Osteocyte (in vitro differentiated cells): ENCODE data around the gene DEFB118. TPM values are rescaled to one million over a fixed set of nuclear protein-coding genes. Genes with fewer than 3 reads are reported as not detected.

Experiments
- DNase-seq: peaks from one replicate; pipeline ENCODE4 v3.0.0; 2021; ENCODE audit warnings: mixed read lengths; ENCODE audit not compliant: unreplicated experiment; ENCODE audit errors: extremely low spot score
- H3K27ac Mint-ChIP-seq: one replicate; pipeline ENCODE4 v1.8.0; 2021; ENCODE audit warnings: mild to moderate bottlenecking, mixed read lengths; ENCODE audit not compliant: unreplicated experiment
- H3K27me3 Mint-ChIP-seq: one replicate; pipeline ENCODE4 v1.8.0; 2021; ENCODE audit warnings: mixed read lengths; ENCODE audit not compliant: unreplicated experiment
- H3K36me3 Mint-ChIP-seq: one replicate; pipeline ENCODE4 v1.8.0; 2021; ENCODE audit warnings: mixed read lengths; ENCODE audit not compliant: unreplicated experiment
- H3K4me1 Mint-ChIP-seq: one replicate; pipeline ENCODE4 v1.8.0; 2021; ENCODE audit warnings: mixed read lengths; ENCODE audit not compliant: unreplicated experiment
- H3K4me3 Mint-ChIP-seq: one replicate; pipeline ENCODE4 v1.8.0; 2021; ENCODE audit warnings: mild to moderate bottlenecking, moderate library complexity, mixed read lengths; ENCODE audit not compliant: unreplicated experiment
- H3K9me3 Mint-ChIP-seq: one replicate; pipeline ENCODE4 v1.8.0; 2021; ENCODE audit warnings: mixed read lengths; ENCODE audit not compliant: unreplicated experiment
- CTCF ChIP-seq: fragments of 200-600 bp; sonication (generic); IDR thresholded peaks from 2 replicates; pipeline ENCODE4 v1.5.0; 2021; ENCODE audit warnings: antibody characterized with exemption, mild to moderate bottlenecking, moderate library complexity
- total RNA-seq: library from RNA; stranded (reverse); gene quantifications from 2 replicates; pipeline ENCODE4 v1.2.1, GENCODE V29; 2021

The DEFB118 gene
- total RNA-seq, 1 donor from 2014 or later, result not detected

- no peak overlapping the region for H3K4me3 Mint-ChIP-seq
- no peak overlapping the region for H3K27ac Mint-ChIP-seq
Measured at GRCh38 chr20:31418307-31418706, 49.9 kb downstream of the DEFB118 start.

More at GRCh38 chr20:31418307-31418706, 49.9 kb downstream of the DEFB118 start:
- H3K36me3 Mint-ChIP-seq, result no peaks in the 10 kb centered on the region
- H3K4me1 Mint-ChIP-seq, result no peaks in the 10 kb centered on the region
- peaks cover 6% of the 10 kb centered on the region for H3K9me3 Mint-ChIP-seq
- DNase-seq, result no peak
- TF ChIP-seq CTCF, result no peak
- no peaks in the 10 kb centered on the region for H3K27me3 Mint-ChIP-seq

Other genes starting within 250 kb of the DEFB118 start
- gene DEFB115, start 110.9 kb upstream of the DEFB118 start, total RNA-seq, result not detected in 2 replicates
- not detected in 2 replicates for gene DEFB116, start 60.0 kb upstream of the DEFB118 start, total RNA-seq
- gene DEFB119, start 22.0 kb downstream of the DEFB118 start, total RNA-seq, result not detected in 2 replicates
- gene DEFB121, start 37.6 kb downstream of the DEFB118 start, total RNA-seq, result not detected in 2 replicates
- not detected in 2 replicates for gene DEFB123, start 72.0 kb downstream of the DEFB118 start, total RNA-seq
- not detected in 2 replicates for gene DEFB124, start 106.5 kb downstream of the DEFB118 start, total RNA-seq
- not detected in 2 replicates for gene REM1, start 106.7 kb downstream of the DEFB118 start, total RNA-seq
- 173 and 203 TPM in 2 replicates for gene HM13, start 145.8 kb downstream of the DEFB118 start, total RNA-seq
- gene ID1, start 236.7 kb downstream of the DEFB118 start, total RNA-seq, result 8.2 TPM in 2 replicates